Parathyroid adenoma (tissue), 2 donors: ENCODE results near the gene DNAH3.
"Not testable (repeated sequence)": the region's sequence is repeated elsewhere in the genome, so short reads cannot be mapped to it uniquely, and the experiment has no call there.

ENCODE experiments used
- H2AFZ ChIP-seq: fragments of 300-600 bp; sonication (generic); one replicate; pipeline ENCODE4 v1.7.0; 2017; ENCODE audit warnings: antibody characterized with exemption, mild to moderate bottlenecking
- H3K27ac ChIP-seq: fragments of 300-600 bp; sonication (generic); one replicate; pipeline ENCODE4 v1.7.0; 2017
- H3K27me3 ChIP-seq: fragments of 300-600 bp; sonication (generic); one replicate; pipeline ENCODE4 v1.7.0; 2017; ENCODE audit warnings: low read length; ENCODE audit not compliant: control insufficient read depth, insufficient read depth
- H3K36me3 ChIP-seq: fragments of 300-600 bp; sonication (generic); one replicate; pipeline ENCODE4 v1.7.0; 2017; ENCODE audit warnings: low read length; ENCODE audit not compliant: control insufficient read depth, insufficient read depth
- H3K4me1 ChIP-seq: fragments of 300-600 bp; sonication (generic); one replicate; pipeline ENCODE4 v1.7.0; 2017; ENCODE audit warnings: control low read depth
- H3K4me2 ChIP-seq: fragments of 300-600 bp; sonication (generic); one replicate; pipeline ENCODE4 v1.7.0; 2017; ENCODE audit warnings: low read length
- H3K4me3 ChIP-seq: fragments of 300-600 bp; sonication (generic); one replicate; pipeline ENCODE4 v1.7.0; 2017; ENCODE audit warnings: low read depth, low read length
- H3K79me2 ChIP-seq: fragments of 300-600 bp; sonication (generic); one replicate; pipeline ENCODE4 v1.7.0; 2017; ENCODE audit warnings: control low read depth
- H3K9ac ChIP-seq: fragments of 300-600 bp; sonication (generic); one replicate; pipeline ENCODE4 v1.7.0; 2017; ENCODE audit warnings: mild to moderate bottlenecking
- H3K9me3 ChIP-seq: fragments of 300-600 bp; sonication (generic); one replicate; pipeline ENCODE4 v1.7.0; 2017; ENCODE audit warnings: low read length; ENCODE audit not compliant: control insufficient read depth
- CTCF ChIP-seq: fragments of 300-600 bp; sonication (generic); IDR thresholded peaks from one replicate; pipeline ENCODE4 v1.7.0; 2017; ENCODE audit warnings: antibody characterized with exemption, mild to moderate bottlenecking
- donor health status: primary hyperparathyroidism.

The DNAH3 gene

GRCh38 chr16:21103941-21104860 is 46.4 kb downstream of the DNAH3 start:
- Histone ChIP-seq H3K27me3 (no peaks in the 10 kb centered on the region), H3K4me1 (no peaks in the 10 kb centered on the region), H3K4me3 (no peak overlapping the region), H3K27ac (no peak overlapping the region), H2AFZ (peak overlapping the region; percentile 19), H3K4me2 (no peak overlapping the region), H3K79me2 (no peaks in the 10 kb centered on the region), H3K9ac (no peak overlapping the region), H3K9me3 (no peaks in the 10 kb centered on the region), H3K36me3 (no peaks in the 10 kb centered on the region)
- no peak for TF ChIP-seq CTCF

- Histone ChIP-seq H3K4me2 (no peak overlapping the region), H3K27ac (no peak overlapping the region), H3K36me3 (no peaks in the 10 kb centered on the region), H3K79me2 (no peaks in the 10 kb centered on the region), H3K9ac (no peak overlapping the region), H3K4me3 (no peak overlapping the region), H3K27me3 (no peaks in the 10 kb centered on the region), H3K4me1 (no peaks in the 10 kb centered on the region), H3K9me3 (no peaks in the 10 kb centered on the region), H2AFZ (no peak overlapping the region)
- TF ChIP-seq CTCF = peak; percentile 26
Measured at GRCh38 chr16:21101631-21102420, 48.8 kb downstream of the DNAH3 start.

GRCh38 chr16:21100447-21100846 is 50.2 kb downstream of the DNAH3 start:
- Histone ChIP-seq H3K27me3 (no peaks in the 10 kb centered on the region), H3K27ac (no peak overlapping the region), H3K4me2 (no peak overlapping the region), H3K9ac (no peak overlapping the region), H2AFZ (no peak overlapping the region), H3K4me3 (no peak overlapping the region), H3K36me3 (no peaks in the 10 kb centered on the region), H3K9me3 (no peaks in the 10 kb centered on the region), H3K4me1 (no peaks in the 10 kb centered on the region), H3K79me2 (no peaks in the 10 kb centered on the region)
- no peak for TF ChIP-seq CTCF

GRCh38 chr16:21097151-21097550 is 53.5 kb downstream of the DNAH3 start:
- Histone ChIP-seq H3K79me2 (no peaks in the 10 kb centered on the region), H3K36me3 (no peaks in the 10 kb centered on the region), H3K4me2 (no peak overlapping the region), H2AFZ (no peak overlapping the region), H3K27ac (no peak overlapping the region), H3K4me3 (no peak overlapping the region), H3K4me1 (no peaks in the 10 kb centered on the region), H3K9ac (no peak overlapping the region), H3K27me3 (no peaks in the 10 kb centered on the region), H3K9me3 (peaks cover 2% of the 10 kb centered on the region)
- no peak for TF ChIP-seq CTCF

- H3K4me3 ChIP-seq, H3K9ac ChIP-seq, H3K27me3 ChIP-seq, H3K79me2 ChIP-seq, H3K4me2 ChIP-seq, H2AFZ ChIP-seq, H3K36me3 ChIP-seq, H3K27ac ChIP-seq, H3K4me1 ChIP-seq, H3K9me3 ChIP-seq: not testable (repeated sequence)
Measured at GRCh38 chr16:21094719-21095118, 55.9 kb downstream of the DNAH3 start.
